ENCODE measurements around the gene DNAH17.

DNAH17 gene

GRCh38 chr17:78537217-78537860 lies 39.9 kb downstream of the DNAH17 start:
- Histone ChIP-seq H2AFZ (no peak overlapping the region), H3K36me3 (ENCODE audit: control insufficient read depth, insufficient read depth, low read length) (no peaks in the 10 kb centered on the region), H3K4me1 (peaks cover 4% of the 10 kb centered on the region), H3K4me3 (ENCODE audit: low read depth, low read length) (no peak overlapping the region), H3K79me2 (no peaks in the 10 kb centered on the region), H3K9me3 (ENCODE audit: control insufficient read depth, low read length) (no peaks in the 10 kb centered on the region), H3K4me2 (ENCODE audit: low read length) (no peak overlapping the region), H3K27ac (no peak overlapping the region), H3K9ac (no peak overlapping the region), H3K27me3 (ENCODE audit: control insufficient read depth, insufficient read depth, low read length) (no peaks in the 10 kb centered on the region)
- TF ChIP-seq CTCF (IDR thresholded peaks at IDR 0.05) = no peak

GRCh38 chr17:78535273-78536197 lies 41.7 kb downstream of the DNAH17 start:
- H3K4me3 ChIP-seq (ENCODE audit: low read depth, low read length) = no peak overlapping the region
- no peaks in the 10 kb centered on the region for H3K27me3 ChIP-seq (ENCODE audit: control insufficient read depth, insufficient read depth, low read length)
- no peak overlapping the region for H3K27ac ChIP-seq
- H3K4me2 ChIP-seq (ENCODE audit: low read length) = no peak overlapping the region
- no peaks in the 10 kb centered on the region for H3K9me3 ChIP-seq (ENCODE audit: control insufficient read depth, low read length)
- H2AFZ ChIP-seq = no peak overlapping the region
- TF ChIP-seq CTCF (IDR thresholded peaks at IDR 0.05) = no peak
- H3K36me3 ChIP-seq (ENCODE audit: control insufficient read depth, insufficient read depth, low read length) = no peaks in the 10 kb centered on the region
- H3K4me1 ChIP-seq = peaks cover 4% of the 10 kb centered on the region
- H3K9ac ChIP-seq = no peak overlapping the region
- H3K79me2 ChIP-seq = no peaks in the 10 kb centered on the region

GRCh38 chr17:78534492-78535272 lies 42.5 kb downstream of the DNAH17 start:
- Histone ChIP-seq H3K79me2 (no peaks in the 10 kb centered on the region), H3K27me3 (ENCODE audit: control insufficient read depth, insufficient read depth, low read length) (no peaks in the 10 kb centered on the region), H2AFZ (no peak overlapping the region), H3K4me2 (ENCODE audit: low read length) (no peak overlapping the region), H3K9ac (no peak overlapping the region), H3K9me3 (ENCODE audit: control insufficient read depth, low read length) (no peaks in the 10 kb centered on the region), H3K36me3 (ENCODE audit: control insufficient read depth, insufficient read depth, low read length) (no peaks in the 10 kb centered on the region), H3K27ac (no peak overlapping the region), H3K4me3 (ENCODE audit: low read depth, low read length) (no peak overlapping the region), H3K4me1 (peaks cover 4% of the 10 kb centered on the region)
- TF ChIP-seq CTCF (IDR thresholded peaks at IDR 0.05) = no peak

- H3K9me3 ChIP-seq (ENCODE audit: control insufficient read depth, low read length) = no peaks in the 10 kb centered on the region
- TF ChIP-seq CTCF (IDR thresholded peaks at IDR 0.05) = no peak
- no peak overlapping the region for H3K4me2 ChIP-seq (ENCODE audit: low read length)
- no peak overlapping the region for H3K27ac ChIP-seq
- no peaks in the 10 kb centered on the region for H3K79me2 ChIP-seq
- no peaks in the 10 kb centered on the region for H3K36me3 ChIP-seq (ENCODE audit: control insufficient read depth, insufficient read depth, low read length)
- peaks cover 4% of the 10 kb centered on the region for H3K4me1 ChIP-seq
- H3K4me3 ChIP-seq (ENCODE audit: low read depth, low read length) = no peak overlapping the region
- no peak overlapping the region for H2AFZ ChIP-seq
- H3K9ac ChIP-seq = no peak overlapping the region
- no peaks in the 10 kb centered on the region for H3K27me3 ChIP-seq (ENCODE audit: control insufficient read depth, insufficient read depth, low read length)
These were observed 44.1 kb downstream of the DNAH17 start for GRCh38 chr17:78532922-78533640.
